RCC 7860 (cell line): ENCODE measurements around the gene EEFSEC.

Experiments used
- DNase-seq: peaks from one replicate; pipeline ENCODE4 v3.0.0-alpha.2; 2015; ENCODE audit warnings: low spot score
- FAIRE-seq: peaks from 2 replicates; lab custom pipeline; 2012; peaks lifted over from hg19 to GRCh38; lab: Jason Lieb, UNC

The EEFSEC gene

GRCh38 chr3:128328546-128329458 lies 175.5 kb downstream of the EEFSEC start:
- DNase-seq (no peak), FAIRE-seq (no peak)

GRCh38 chr3:128329491-128330213 lies 176.4 kb downstream of the EEFSEC start:
- no peak for FAIRE-seq
- no peak for DNase-seq

- no peak for FAIRE-seq
- no peak for DNase-seq
Measured at GRCh38 chr3:128330214-128330842, 177.0 kb downstream of the EEFSEC start.

- FAIRE-seq (no peak), DNase-seq (no peak)
Measured at GRCh38 chr3:128334086-128334645, 180.9 kb downstream of the EEFSEC start.

GRCh38 chr3:128334766-128335165 lies 181.5 kb downstream of the EEFSEC start:
- no peak for FAIRE-seq
- DNase-seq = no peak

- no peak for DNase-seq
- FAIRE-seq = no peak
Measured at GRCh38 chr3:128335621-128336296, 182.5 kb downstream of the EEFSEC start.

GRCh38 chr3:128336337-128337156 lies 183.3 kb downstream of the EEFSEC start:
- no peak for DNase-seq
- FAIRE-seq = no peak

- DNase-seq (no peak), FAIRE-seq (no peak)
Measured at GRCh38 chr3:128337305-128337704, 184.0 kb downstream of the EEFSEC start.

GRCh38 chr3:128338536-128339330 lies 185.5 kb downstream of the EEFSEC start:
- FAIRE-seq = no peak
- no peak for DNase-seq

GRCh38 chr3:128339491-128340012 lies 186.3 kb downstream of the EEFSEC start:
- no peak for DNase-seq
- FAIRE-seq = no peak

- DNase-seq (no peak), FAIRE-seq (no peak)
Measured at GRCh38 chr3:128340198-128340903, 187.1 kb downstream of the EEFSEC start.

GRCh38 chr3:128340904-128341555 lies 187.7 kb downstream of the EEFSEC start:
- FAIRE-seq (no peak), DNase-seq (no peak)

- FAIRE-seq (no peak), DNase-seq (no peak)
Measured at GRCh38 chr3:128341659-128342395, 188.5 kb downstream of the EEFSEC start.

- no peak for FAIRE-seq
Measured at GRCh38 chr3:128342701-128343180, 189.5 kb downstream of the EEFSEC start.

GRCh38 chr3:128343287-128344051 lies 190.2 kb downstream of the EEFSEC start:
- FAIRE-seq (no peak), DNase-seq (peak; percentile 32)

More at GRCh38 chr3:128342701-128343180, 189.5 kb downstream of the EEFSEC start:
- DNase-seq = no peak
